ENCODE data around the gene ROBO1. TPM values are rescaled to one million over a fixed set of nuclear protein-coding genes. Genes with fewer than 3 reads are reported as not detected.

Gene ROBO1
- total RNA-seq, 1 donor from 2014 or later = 66.5 TPM

- TF ChIP-seq POLR2AphosphoS5 (IDR thresholded peaks at IDR 0.05; ENCODE audit: insufficient read depth in 1 of 2, low read depth in 1 of 2) (no peak), CTCF (IDR thresholded peaks at IDR 0.05) (no peak), POLR2A (IDR thresholded peaks at IDR 0.05) (no peak)
- Histone ChIP-seq H3K36me3 (no peaks in the 10 kb centered on the region), H3K27me3 (no peaks in the 10 kb centered on the region), H3K4me3 (no peak overlapping the region), H3K27ac (no peak overlapping the region), H3K4me1 (peaks cover 18% of the 10 kb centered on the region), H3K9me3 (no peaks in the 10 kb centered on the region)
- no peak for DNase-seq (ENCODE audit: extremely low spot score in 2 of 2)
- intact Hi-C loops (cut with DNase I) = no loop called here
Observed at GRCh38 chr3:78871048-78871447, 896.8 kb downstream of the ROBO1 start.

- TF ChIP-seq POLR2AphosphoS5 (IDR thresholded peaks at IDR 0.05; ENCODE audit: insufficient read depth in 1 of 2, low read depth in 1 of 2) (no peak), POLR2A (IDR thresholded peaks at IDR 0.05) (no peak), CTCF (IDR thresholded peaks at IDR 0.05) (no peak)
- no peak for DNase-seq (ENCODE audit: extremely low spot score in 2 of 2)
- Histone ChIP-seq H3K36me3 (no peaks in the 10 kb centered on the region), H3K4me1 (peaks cover 14% of the 10 kb centered on the region), H3K9me3 (no peaks in the 10 kb centered on the region), H3K27ac (no peak overlapping the region), H3K27me3 (no peaks in the 10 kb centered on the region), H3K4me3 (no peak overlapping the region)
- intact Hi-C loops (cut with DNase I) = no loop called here
Observed at GRCh38 chr3:78870484-78870883, 897.3 kb downstream of the ROBO1 start.

DNA sequence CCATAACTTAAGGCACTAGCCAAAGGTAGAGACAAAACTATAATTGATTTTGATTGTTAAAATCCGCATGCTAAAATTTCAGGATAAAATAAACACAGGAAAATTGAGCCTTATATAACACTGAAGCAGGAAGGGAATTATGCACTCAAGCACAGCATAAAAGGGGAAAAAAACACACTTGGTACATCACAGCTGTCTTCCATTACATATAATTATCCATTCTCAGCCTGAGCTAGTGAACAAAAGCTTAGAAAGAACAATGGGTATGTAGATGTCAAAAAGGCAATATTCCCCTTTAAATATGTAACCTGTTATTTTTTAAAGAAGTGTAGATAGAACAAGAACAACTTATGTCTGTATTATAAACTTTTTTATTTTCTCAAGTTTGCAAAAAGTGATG, 899.2 kb downstream of the ROBO1 start:
- Histone ChIP-seq H3K4me1 (peaks cover 13% of the 10 kb centered on the region), H3K27me3 (no peaks in the 10 kb centered on the region), H3K4me3 (no peak overlapping the region), H3K27ac (no peak overlapping the region), H3K36me3 (no peaks in the 10 kb centered on the region), H3K9me3 (no peaks in the 10 kb centered on the region)
- intact Hi-C loops (cut with DNase I) = no loop called here
- DNase-seq (ENCODE audit: extremely low spot score in 2 of 2) = no peak
- TF ChIP-seq CTCF (IDR thresholded peaks at IDR 0.05) (no peak), POLR2A (IDR thresholded peaks at IDR 0.05) (no peak), POLR2AphosphoS5 (IDR thresholded peaks at IDR 0.05; ENCODE audit: insufficient read depth in 1 of 2, low read depth in 1 of 2) (no peak)

DNA sequence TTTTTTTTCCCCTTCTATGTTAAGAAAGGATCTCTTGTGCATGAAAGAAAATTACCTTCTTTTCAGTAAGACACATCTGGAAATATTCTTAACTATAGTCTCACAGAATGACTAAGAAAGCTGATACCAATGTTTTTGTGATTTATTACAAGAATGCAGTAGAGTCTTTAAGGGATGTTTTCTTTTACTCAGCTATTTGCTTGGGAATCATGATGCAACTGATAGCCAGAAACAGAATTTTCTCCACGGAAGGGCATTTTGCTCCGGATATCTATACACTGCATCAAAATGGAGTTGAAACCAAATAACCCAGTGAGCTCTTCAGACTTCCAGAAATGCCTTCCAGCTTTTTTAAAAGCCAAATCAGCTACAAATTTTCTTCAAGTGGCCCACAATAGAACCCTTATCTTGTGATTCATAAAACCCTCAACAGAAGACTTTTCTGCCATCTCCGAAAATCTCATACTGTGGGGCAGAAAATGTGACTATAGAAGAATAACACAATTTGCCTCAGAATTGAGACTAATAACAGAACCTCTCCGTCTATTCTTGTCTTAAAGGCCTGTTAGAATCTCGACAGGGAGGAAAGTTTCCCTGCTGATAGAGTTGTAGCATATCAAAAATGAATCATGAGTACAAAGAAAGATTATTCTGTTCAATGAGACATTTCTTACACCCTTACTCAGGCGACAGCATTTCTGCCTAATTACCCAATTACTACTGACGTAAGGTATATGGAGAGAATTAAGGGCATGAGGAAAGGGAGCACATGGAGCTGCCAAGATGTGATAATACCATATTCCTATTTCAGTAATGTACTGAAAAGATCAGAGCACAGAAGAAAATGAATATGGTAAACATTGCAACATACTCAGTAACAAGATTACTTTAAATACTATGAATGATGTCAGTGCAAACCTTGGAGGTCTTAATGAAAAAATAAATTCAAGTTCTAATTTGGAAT, 900.1 kb downstream of the ROBO1 start:
- DNase-seq (ENCODE audit: extremely low spot score in 2 of 2) = no peak
- intact Hi-C loops (cut with DNase I) = no loop called here
- H3K27ac ChIP-seq = no peak overlapping the region
- no peak overlapping the region for H3K4me3 ChIP-seq
- no peaks in the 10 kb centered on the region for H3K36me3 ChIP-seq
- TF ChIP-seq CTCF (IDR thresholded peaks at IDR 0.05) (no peak), POLR2AphosphoS5 (IDR thresholded peaks at IDR 0.05; ENCODE audit: insufficient read depth in 1 of 2, low read depth in 1 of 2) (no peak), POLR2A (IDR thresholded peaks at IDR 0.05) (no peak)
- peaks cover 13% of the 10 kb centered on the region for H3K4me1 ChIP-seq
- no peaks in the 10 kb centered on the region for H3K27me3 ChIP-seq
- H3K9me3 ChIP-seq = no peaks in the 10 kb centered on the region

Data from vagina (tissue), 2 donors.